Keratinocyte (primary cell): ENCODE measurements around the gene CEP43. TPM values are rescaled to one million over a fixed set of nuclear protein-coding genes. Genes with fewer than 3 reads are reported as not detected.

Experiments used
- DNase-seq: peaks from one replicate; pipeline ENCODE4 v3.0.0-alpha.2; 2011; ENCODE audit warnings: low read depth, missing footprints, low spot score
- FAIRE-seq: peaks from 2 replicates; lab custom pipeline; 2011; peaks lifted over from hg19 to GRCh38; lab: Jason Lieb, UNC
- H2AFZ ChIP-seq: 2 replicates; pipeline ENCODE4 v1.6.0; 2012; ENCODE audit warnings: low read length, control low read depth, inconsistent platforms; ENCODE audit not compliant: control insufficient read depth
- H3K27ac ChIP-seq: 2 replicates; pipeline ENCODE4 v1.5.1; 2011; ENCODE audit warnings: low read length; ENCODE audit not compliant: control insufficient read depth, insufficient read depth
- H3K27me3 ChIP-seq: 3 replicates; pipeline ENCODE4 v1.6.0; 2011; ENCODE audit warnings: low read length; ENCODE audit not compliant: control insufficient read depth, insufficient read depth; ENCODE audit errors: extremely low read depth
- H3K36me3 ChIP-seq, 2 experiments: 2 replicates in 1 of 2; 3 replicates in 1 of 2; pipeline ENCODE4 v1.5.1; 2011; ENCODE audit warnings: low read length in 2 of 2, mild to moderate bottlenecking in 1 of 2; ENCODE audit not compliant: control insufficient read depth in 2 of 2, insufficient read depth in 2 of 2; ENCODE audit errors: extremely low read depth in 1 of 2
- H3K4me1 ChIP-seq: 3 replicates; pipeline ENCODE4 v1.5.1; 2011; ENCODE audit warnings: low read length; ENCODE audit not compliant: control insufficient read depth, insufficient read depth; ENCODE audit errors: extremely low read depth
- H3K4me2 ChIP-seq: 3 replicates; pipeline ENCODE4 v1.6.0; 2011; ENCODE audit warnings: low read depth, low read length; ENCODE audit not compliant: control insufficient read depth, insufficient read depth; ENCODE audit errors: extremely low read depth
- H3K4me3 ChIP-seq, 3 experiments: fragments of 200-600 bp in 1 of 3; sonication (generic) in 1 of 3; 2 replicates in 2 of 3; 3 replicates in 1 of 3; pipeline ENCODE4 v1.5.1; 2011 to 2016; ENCODE audit warnings: low read length in 3 of 3, mild to moderate bottlenecking in 3 of 3, control low read depth in 2 of 3, inconsistent platforms in 1 of 3, low read depth in 1 of 3, mixed read lengths in 1 of 3, mixed run types in 1 of 3, moderate library complexity in 1 of 3; ENCODE audit not compliant: control insufficient read depth in 2 of 3, insufficient read depth in 2 of 3; ENCODE audit errors: extremely low read depth in 1 of 3
- H3K79me2 ChIP-seq: 2 replicates; pipeline ENCODE4 v1.6.0; 2012; ENCODE audit warnings: low read length; ENCODE audit not compliant: control insufficient read depth, insufficient read depth
- H3K9ac ChIP-seq: 3 replicates; pipeline ENCODE4 v1.6.0; 2011; ENCODE audit warnings: low read length; ENCODE audit not compliant: control insufficient read depth, insufficient read depth; ENCODE audit errors: extremely low read depth
- H3K9me1 ChIP-seq: 3 replicates; pipeline ENCODE4 v1.6.0; 2011; ENCODE audit warnings: low read length; ENCODE audit not compliant: control insufficient read depth, insufficient read depth; ENCODE audit errors: extremely low read depth
- H3K9me3 ChIP-seq: 2 replicates; pipeline ENCODE4 v1.5.1; 2012; ENCODE audit warnings: low read depth, low read length; ENCODE audit not compliant: control insufficient read depth
- H4K20me1 ChIP-seq: 3 replicates; pipeline ENCODE4 v1.6.0; 2011; ENCODE audit warnings: low read length; ENCODE audit not compliant: control insufficient read depth, insufficient read depth; ENCODE audit errors: extremely low read depth
- EZH2 ChIP-seq: IDR thresholded peaks from one replicate; pipeline ENCODE4 v1.6.1; 2012; ENCODE audit warnings: inconsistent platforms, mild to moderate bottlenecking, low read length, moderate library complexity
- dilution Hi-C: fragments of 300-500 bp; cut with MboI; formaldehyde crosslinking; loops from one replicate; pipeline ENCODE4 v1.7.0; 2020; ENCODE audit warnings: low sequenced_read_pairs; ENCODE audit not compliant: extremely low pct_ligation_motif_present
- polyA plus RNA-seq, 5 experiments: library from polyadenylated mRNA; depleted of rRNA in 3 of 5; stranded (reverse) in 3 of 5; stranded (forward) in 1 of 5; unstranded in 1 of 5; fragments of >200 nt; gene quantifications; 1 replicate in 1 of 5; 2 replicates in 3 of 5; 3 replicates in 1 of 5; pipeline versions ENCODE4 v1.2.1 to v1.2.3, GENCODE V29; 2011 to 2012; ENCODE audit warnings: missing spikeins in 2 of 5, low read depth in 1 of 5, low replicate concordance in 1 of 5
- TF ChIP-seq, protein P1 (sequence below), 3 experiments: IDR thresholded peaks in 1 of 3; conservative IDR thresholded peaks in 1 of 3; optimal IDR thresholded peaks in 1 of 3; 2 replicates in 2 of 3; 3 replicates in 1 of 3; pipeline versions ENCODE3 to v1.5.1; 2011; ENCODE audit warnings: low read length in 3 of 3, mild to moderate bottlenecking in 3 of 3, moderate library complexity in 2 of 3, control low read depth in 1 of 3, inconsistent platforms in 1 of 3; ENCODE audit not compliant: insufficient read depth in 2 of 3; ENCODE audit errors: extremely low read depth in 1 of 3

The CEP43 gene
- polyA plus RNA-seq, 1 donor (not counting 4 experiments of a cell fraction or from before 2014, with no cell fraction given), result 18.4 TPM

DNA sequence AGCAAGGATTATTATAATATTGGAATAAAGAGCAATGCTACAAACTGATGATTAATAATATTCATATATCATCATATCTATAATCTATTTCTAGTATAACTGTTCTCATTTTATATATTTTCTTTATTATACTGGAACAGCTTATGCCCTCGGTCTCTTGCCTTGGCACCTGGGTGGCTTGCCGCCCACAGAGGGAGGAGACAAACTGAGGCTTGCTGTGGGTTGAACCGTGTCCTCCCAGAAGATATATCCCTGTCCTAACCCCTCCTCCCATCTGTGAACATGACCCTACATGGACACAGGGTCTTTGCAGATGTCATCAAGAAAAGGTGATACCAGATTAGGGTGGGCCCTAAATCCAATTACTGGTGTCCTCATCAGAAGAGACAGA lies 47.5 kb upstream of the CEP43 start:
- dilution Hi-C loops, result no loop called here
- DNase-seq, result no peak
- Histone ChIP-seq H4K20me1 (no peaks in the 10 kb centered on the region), H3K4me3 (no peak overlapping the region), H3K9me3 (no peaks in the 10 kb centered on the region), H2AFZ (no peak overlapping the region), H3K36me3 (no peaks in the 10 kb centered on the region), H3K4me2 (no peak overlapping the region), H3K9me1 (no peaks in the 10 kb centered on the region), H3K27ac (no peak overlapping the region), H3K4me1 (peaks cover 11% of the 10 kb centered on the region), H3K9ac (no peak overlapping the region), H3K79me2 (no peaks in the 10 kb centered on the region), H3K27me3 (no peaks in the 10 kb centered on the region)
- FAIRE-seq, result no peak
- TF ChIP-seq EZH2, result no peak
- TF ChIP-seq, protein P1, sequence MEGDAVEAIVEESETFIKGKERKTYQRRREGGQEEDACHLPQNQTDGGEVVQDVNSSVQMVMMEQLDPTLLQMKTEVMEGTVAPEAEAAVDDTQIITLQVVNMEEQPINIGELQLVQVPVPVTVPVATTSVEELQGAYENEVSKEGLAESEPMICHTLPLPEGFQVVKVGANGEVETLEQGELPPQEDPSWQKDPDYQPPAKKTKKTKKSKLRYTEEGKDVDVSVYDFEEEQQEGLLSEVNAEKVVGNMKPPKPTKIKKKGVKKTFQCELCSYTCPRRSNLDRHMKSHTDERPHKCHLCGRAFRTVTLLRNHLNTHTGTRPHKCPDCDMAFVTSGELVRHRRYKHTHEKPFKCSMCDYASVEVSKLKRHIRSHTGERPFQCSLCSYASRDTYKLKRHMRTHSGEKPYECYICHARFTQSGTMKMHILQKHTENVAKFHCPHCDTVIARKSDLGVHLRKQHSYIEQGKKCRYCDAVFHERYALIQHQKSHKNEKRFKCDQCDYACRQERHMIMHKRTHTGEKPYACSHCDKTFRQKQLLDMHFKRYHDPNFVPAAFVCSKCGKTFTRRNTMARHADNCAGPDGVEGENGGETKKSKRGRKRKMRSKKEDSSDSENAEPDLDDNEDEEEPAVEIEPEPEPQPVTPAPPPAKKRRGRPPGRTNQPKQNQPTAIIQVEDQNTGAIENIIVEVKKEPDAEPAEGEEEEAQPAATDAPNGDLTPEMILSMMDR (optimal IDR thresholded peaks at IDR 0.05 in 1 of 3, IDR thresholded peaks at IDR 0.05 in 1 of 3, conservative IDR thresholded peaks at IDR 0.05 in 1 of 3; ENCODE audit: extremely low read depth in 1 of 3, insufficient read depth in 2 of 3, low read length in 3 of 3), result no peak

DNA sequence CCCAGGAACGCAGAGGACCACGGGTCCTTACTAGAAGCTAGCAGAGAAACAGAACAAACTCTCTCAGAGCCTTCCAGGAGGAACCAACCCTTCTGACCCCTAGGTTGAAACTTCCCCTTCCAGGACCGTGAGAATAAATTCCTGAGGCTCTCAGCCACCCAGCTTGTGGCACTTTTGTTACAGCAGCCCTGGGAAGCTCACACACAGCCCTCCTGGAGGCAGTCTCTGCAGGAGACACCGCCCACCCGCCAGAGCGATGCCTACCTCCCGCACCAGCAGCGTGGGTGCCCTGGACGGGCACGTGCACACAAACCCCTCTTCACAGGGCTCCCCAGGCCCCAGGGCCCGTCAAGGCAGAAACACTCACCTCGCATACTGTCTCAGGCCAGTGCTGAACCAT lies 47.1 kb upstream of the CEP43 start:
- Histone ChIP-seq H3K9me3 (no peaks in the 10 kb centered on the region), H3K9ac (no peak overlapping the region), H3K4me3 (no peak overlapping the region), H3K27ac (no peak overlapping the region), H3K4me2 (no peak overlapping the region), H3K9me1 (no peaks in the 10 kb centered on the region), H4K20me1 (no peaks in the 10 kb centered on the region), H3K79me2 (no peaks in the 10 kb centered on the region), H3K27me3 (no peaks in the 10 kb centered on the region), H2AFZ (no peak overlapping the region), H3K36me3 (no peaks in the 10 kb centered on the region), H3K4me1 (peaks cover 11% of the 10 kb centered on the region)
- dilution Hi-C loops, result no loop called here
- no peak for TF ChIP-seq EZH2
- TF ChIP-seq, protein P1 (optimal IDR thresholded peaks at IDR 0.05 in 1 of 3, IDR thresholded peaks at IDR 0.05 in 1 of 3, conservative IDR thresholded peaks at IDR 0.05 in 1 of 3; ENCODE audit: extremely low read depth in 1 of 3, insufficient read depth in 2 of 3, low read length in 3 of 3), result no peak
- no peak for FAIRE-seq
- no peak for DNase-seq
